ENCODE measurements around the gene NACA2. TPM values are rescaled to one million over a fixed set of nuclear protein-coding genes. Genes with fewer than 3 reads are reported as not detected.
A peak's percentile ranks its signal among the peaks of the same experiment; 100 is the strongest.
"Not testable (repeated sequence)": the region's sequence is repeated elsewhere in the genome, so short reads cannot be mapped to it uniquely, and the experiment has no call there.

NACA2 gene
- total RNA-seq, result 0.60 TPM in 1 of 2 replicates, not detected in the other

GRCh38 chr17:61591018-61591417 lies at the start of gene NACA2:
TSS of gene NACA2 (minus strand) at chr17:61591219. CDS start at chr17:61591180, 39 bp downstream.
- DNase-seq (ENCODE audit: low spot score), result no peak
- Mint-ChIP-seq H3K4me1 (ENCODE audit: low read depth) (no peaks in the 10 kb centered on the region), H3K9me3 (no peaks in the 10 kb centered on the region), H3K4me3 (no peak within 1 kb of the TSS), H3K36me3 (ENCODE audit: low read depth) (no peaks in the 10 kb centered on the region), H3K27ac (no peak within 1 kb of the TSS), H3K27me3 (ENCODE audit: insufficient read depth) (peaks cover under 1% of the 10 kb centered on the region)
- intact Hi-C loops (cut with micrococcal nuclease), result no loop called here

GRCh38 chr17:61639818-61640217 lies 48.8 kb upstream of the NACA2 start:
- H3K4me1 Mint-ChIP-seq (ENCODE audit: low read depth), result no peaks in the 10 kb centered on the region
- intact Hi-C loops (cut with micrococcal nuclease), result loop anchor here (10.0 kb wide), 2 partner anchors 235 to 305 kb away; no protein-coding TSS in a partner anchor
- H3K36me3 Mint-ChIP-seq (ENCODE audit: low read depth), result no peaks in the 10 kb centered on the region
- no peaks in the 10 kb centered on the region for H3K9me3 Mint-ChIP-seq
- no peak for DNase-seq (ENCODE audit: low spot score)
- no peak overlapping the region for H3K4me3 Mint-ChIP-seq
- no peak overlapping the region for H3K27ac Mint-ChIP-seq
- H3K27me3 Mint-ChIP-seq (ENCODE audit: insufficient read depth), result peaks cover 50% of the 10 kb centered on the region

DNA sequence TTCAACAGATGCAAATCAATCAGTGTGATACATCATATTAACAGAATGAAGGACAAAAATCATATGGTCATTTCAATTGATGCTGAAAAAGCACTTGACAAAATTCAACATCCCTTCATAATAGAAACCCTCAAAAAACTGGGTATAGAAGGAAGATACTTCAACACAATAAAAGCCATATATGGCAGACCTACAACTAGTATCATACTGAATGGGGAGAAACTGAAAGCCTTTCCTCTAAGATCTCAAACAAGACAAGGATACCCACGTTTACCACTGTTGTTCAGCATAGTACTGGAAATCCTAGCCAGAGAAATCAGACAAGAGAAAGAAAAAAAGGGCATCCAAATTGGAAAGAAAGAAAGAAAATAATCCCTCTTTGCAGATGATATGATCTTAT lies 47.1 kb upstream of the NACA2 start:
- intact Hi-C loops (cut with micrococcal nuclease), result loop anchor here (10.0 kb wide), 2 partner anchors 233 to 307 kb away; no protein-coding TSS in a partner anchor
- no peak for DNase-seq (ENCODE audit: low spot score)
- Mint-ChIP-seq H3K9me3 (no peaks in the 10 kb centered on the region), H3K36me3 (ENCODE audit: low read depth) (no peaks in the 10 kb centered on the region), H3K27ac (no peak overlapping the region), H3K4me1 (ENCODE audit: low read depth) (no peaks in the 10 kb centered on the region), H3K4me3 (no peak overlapping the region), H3K27me3 (ENCODE audit: insufficient read depth) (peaks cover 51% of the 10 kb centered on the region)

DNA sequence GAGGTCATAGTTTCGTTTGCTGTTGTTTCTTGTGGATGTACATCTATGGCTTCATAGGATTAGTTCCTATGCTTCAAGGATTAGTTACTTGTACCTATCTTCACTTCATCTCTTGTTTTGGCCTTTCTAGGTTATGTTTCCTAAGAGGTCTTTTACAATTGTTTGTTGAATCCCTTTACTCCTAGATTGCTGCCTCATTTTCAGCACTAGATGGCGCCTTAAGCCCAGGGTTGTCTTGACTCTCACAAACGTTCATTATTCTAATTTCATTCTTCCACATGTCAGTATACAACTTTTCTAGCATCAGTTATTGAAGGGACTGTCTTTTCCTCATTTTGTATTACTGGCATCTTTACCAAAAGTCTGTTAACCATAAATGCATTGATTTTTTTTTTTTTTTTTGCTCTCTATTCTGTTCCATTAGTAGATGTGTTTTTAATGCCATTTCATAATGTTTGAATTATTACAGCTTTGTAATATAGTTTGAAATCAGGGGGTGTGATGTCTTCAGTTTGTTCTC lies 45.0 kb upstream of the NACA2 start:
- peak; percentile 35 for DNase-seq (ENCODE audit: low spot score)
- H3K9me3 Mint-ChIP-seq, result no peaks in the 10 kb centered on the region
- H3K4me1 Mint-ChIP-seq (ENCODE audit: low read depth), result no peaks in the 10 kb centered on the region
- intact Hi-C loops (cut with micrococcal nuclease), result loop anchor here (1.0 to 10.0 kb wide), 5 partner anchors 201 to 473 kb away; no protein-coding TSS in a partner anchor
- peaks cover 56% of the 10 kb centered on the region for H3K27me3 Mint-ChIP-seq (ENCODE audit: insufficient read depth)
- H3K4me3 Mint-ChIP-seq, result no peak overlapping the region
- H3K36me3 Mint-ChIP-seq (ENCODE audit: low read depth), result no peaks in the 10 kb centered on the region
- no peak overlapping the region for H3K27ac Mint-ChIP-seq

GRCh38 chr17:61634942-61635538 lies 44.0 kb upstream of the NACA2 start:
- Mint-ChIP-seq H3K27me3 (ENCODE audit: insufficient read depth) (peaks cover 55% of the 10 kb centered on the region), H3K4me3 (no peak overlapping the region), H3K36me3 (ENCODE audit: low read depth) (no peaks in the 10 kb centered on the region), H3K9me3 (no peaks in the 10 kb centered on the region), H3K27ac (no peak overlapping the region), H3K4me1 (ENCODE audit: low read depth) (no peaks in the 10 kb centered on the region)
- DNase-seq (ENCODE audit: low spot score), result no peak
- intact Hi-C loops (cut with micrococcal nuclease), result loop anchor here (10.0 kb wide), 2 partner anchors 230 to 310 kb away; no protein-coding TSS in a partner anchor

- peaks cover 47% of the 10 kb centered on the region for H3K27me3 Mint-ChIP-seq (ENCODE audit: insufficient read depth)
- H3K27ac Mint-ChIP-seq, result no peak overlapping the region
- no peak overlapping the region for H3K4me3 Mint-ChIP-seq
- H3K36me3 Mint-ChIP-seq (ENCODE audit: low read depth), result no peaks in the 10 kb centered on the region
- intact Hi-C loops (cut with micrococcal nuclease), result loop anchor here (10.0 kb wide), 2 partner anchors 229 to 311 kb away; no protein-coding TSS in a partner anchor
- DNase-seq (ENCODE audit: low spot score), result no peak
- H3K9me3 Mint-ChIP-seq, result no peaks in the 10 kb centered on the region
- no peaks in the 10 kb centered on the region for H3K4me1 Mint-ChIP-seq (ENCODE audit: low read depth)
Observed at GRCh38 chr17:61634011-61634539, 43.1 kb upstream of the NACA2 start.

DNA sequence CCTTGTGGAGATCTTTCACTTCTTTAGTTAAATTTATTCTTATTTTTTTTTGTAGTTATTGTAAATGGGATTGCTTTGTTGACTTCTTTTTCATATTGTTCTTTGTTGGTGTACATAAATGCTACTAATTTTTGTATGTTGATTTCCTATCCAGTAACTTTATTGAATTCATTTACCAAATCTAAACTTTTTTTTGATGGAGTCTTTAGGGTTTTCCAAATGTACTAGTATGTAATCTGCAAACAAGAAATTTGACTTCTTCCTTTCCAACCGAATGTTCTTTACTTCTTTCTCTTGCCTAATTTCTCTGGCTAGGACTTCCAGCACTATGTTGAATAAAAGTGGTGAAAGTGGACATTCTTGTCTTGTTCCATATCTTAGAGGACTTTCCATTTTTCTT lies 41.8 kb upstream of the NACA2 start:
- intact Hi-C loops (cut with micrococcal nuclease), result loop anchor here (10.0 kb wide), 2 partner anchors 228 to 312 kb away; no protein-coding TSS in a partner anchor
- no peak overlapping the region for H3K4me3 Mint-ChIP-seq
- no peak overlapping the region for H3K27ac Mint-ChIP-seq
- H3K36me3 Mint-ChIP-seq (ENCODE audit: low read depth), result no peaks in the 10 kb centered on the region
- no peaks in the 10 kb centered on the region for H3K9me3 Mint-ChIP-seq
- DNase-seq (ENCODE audit: low spot score), result no peak
- no peaks in the 10 kb centered on the region for H3K4me1 Mint-ChIP-seq (ENCODE audit: low read depth)
- peaks cover 40% of the 10 kb centered on the region for H3K27me3 Mint-ChIP-seq (ENCODE audit: insufficient read depth)

- intact Hi-C loops (cut with micrococcal nuclease), result loop anchor here (10.0 kb wide), 2 partner anchors 227 to 313 kb away; no protein-coding TSS in a partner anchor
- H3K27me3 Mint-ChIP-seq (ENCODE audit: insufficient read depth), result peaks cover 35% of the 10 kb centered on the region
- H3K4me1 Mint-ChIP-seq (ENCODE audit: low read depth), result no peaks in the 10 kb centered on the region
Observed at GRCh38 chr17:61631800-61632199, 40.8 kb upstream of the NACA2 start.

GRCh38 chr17:61628158-61628557 lies 37.1 kb upstream of the NACA2 start:
- intact Hi-C loops (cut with micrococcal nuclease); H3K27ac Mint-ChIP-seq; H3K4me3 Mint-ChIP-seq; H3K36me3 Mint-ChIP-seq (ENCODE audit: low read depth); H3K4me1 Mint-ChIP-seq (ENCODE audit: low read depth); H3K9me3 Mint-ChIP-seq; DNase-seq (ENCODE audit: low spot score): not testable (repeated sequence)
- peaks cover 36% of the 10 kb centered on the region for H3K27me3 Mint-ChIP-seq (ENCODE audit: insufficient read depth)

More at GRCh38 chr17:61631800-61632199, 40.8 kb upstream of the NACA2 start:
- DNase-seq (ENCODE audit: low spot score), result no peak
- Mint-ChIP-seq H3K36me3 (ENCODE audit: low read depth) (no peaks in the 10 kb centered on the region), H3K9me3 (no peaks in the 10 kb centered on the region), H3K4me3 (no peak overlapping the region), H3K27ac (no peak overlapping the region)

- Mint-ChIP-seq H3K36me3 (ENCODE audit: low read depth) (no peaks in the 10 kb centered on the region), H3K4me3 (no peak overlapping the region), H3K27ac (no peak overlapping the region), H3K9me3 (no peaks in the 10 kb centered on the region), H3K4me1 (ENCODE audit: low read depth) (no peaks in the 10 kb centered on the region), H3K27me3 (ENCODE audit: insufficient read depth) (peaks cover 37% of the 10 kb centered on the region)
- intact Hi-C loops (cut with micrococcal nuclease), result no loop called here
- DNase-seq (ENCODE audit: low spot score), result no peak
Observed at GRCh38 chr17:61627658-61628057, 36.6 kb upstream of the NACA2 start.

DNA sequence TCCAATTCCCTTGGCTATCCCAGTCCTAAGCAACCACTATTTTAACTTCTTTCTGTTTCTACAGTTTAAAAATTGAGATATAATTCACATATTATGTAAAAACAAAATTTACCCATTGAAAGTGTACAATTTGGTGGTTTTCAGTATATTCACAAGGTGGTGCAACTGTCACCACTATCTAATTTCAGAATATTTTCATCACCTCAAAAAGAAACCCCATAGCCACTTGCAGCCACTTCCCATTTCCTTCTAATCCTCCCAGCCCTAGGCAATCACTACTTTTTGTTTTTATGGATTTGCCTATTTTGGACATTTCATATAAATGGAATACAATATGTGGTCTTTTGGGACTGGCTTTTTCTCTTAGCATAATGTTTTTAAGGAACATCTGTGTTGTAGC lies 36.1 kb upstream of the NACA2 start:
- H3K4me3 Mint-ChIP-seq, result no peak overlapping the region
- no peaks in the 10 kb centered on the region for H3K9me3 Mint-ChIP-seq
- no peak for DNase-seq (ENCODE audit: low spot score)
- no peaks in the 10 kb centered on the region for H3K36me3 Mint-ChIP-seq (ENCODE audit: low read depth)
- no peaks in the 10 kb centered on the region for H3K4me1 Mint-ChIP-seq (ENCODE audit: low read depth)
- H3K27ac Mint-ChIP-seq, result no peak overlapping the region
- peaks cover 38% of the 10 kb centered on the region for H3K27me3 Mint-ChIP-seq (ENCODE audit: insufficient read depth)
- intact Hi-C loops (cut with micrococcal nuclease), result no loop called here

GRCh38 chr17:61625564-61625963 lies 34.5 kb upstream of the NACA2 start:
- Mint-ChIP-seq H3K36me3 (ENCODE audit: low read depth) (no peaks in the 10 kb centered on the region), H3K4me3 (no peak overlapping the region), H3K27me3 (ENCODE audit: insufficient read depth) (peaks cover 28% of the 10 kb centered on the region)

DNA sequence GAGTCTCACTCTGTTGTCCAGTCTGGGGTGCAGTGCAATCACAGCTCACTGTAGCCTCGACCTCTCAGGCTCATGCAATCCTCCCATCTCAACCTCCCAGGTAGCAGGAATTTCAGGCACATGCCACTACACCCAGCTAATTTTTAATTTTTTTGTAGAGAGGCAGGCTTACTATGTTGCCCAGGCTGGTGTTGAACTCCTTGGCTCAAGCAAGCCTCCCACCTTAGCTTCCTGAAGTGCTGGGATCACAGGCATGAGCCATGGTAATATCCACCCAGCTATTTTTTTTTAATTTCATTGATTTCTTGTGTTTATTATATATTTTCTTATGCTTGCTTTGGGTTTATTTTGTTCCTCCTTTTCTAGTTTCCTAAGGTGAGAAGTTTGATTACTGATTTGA lies 33.9 kb upstream of the NACA2 start:
- no peak for DNase-seq (ENCODE audit: low spot score)
- no peaks in the 10 kb centered on the region for H3K4me1 Mint-ChIP-seq (ENCODE audit: low read depth)
- H3K9me3 Mint-ChIP-seq, result peaks cover 10% of the 10 kb centered on the region
- intact Hi-C loops (cut with micrococcal nuclease), result no loop called here
- H3K4me3 Mint-ChIP-seq, result no peak overlapping the region
- H3K27ac Mint-ChIP-seq, result no peak overlapping the region
- H3K36me3 Mint-ChIP-seq (ENCODE audit: low read depth), result no peaks in the 10 kb centered on the region
- peaks cover 28% of the 10 kb centered on the region for H3K27me3 Mint-ChIP-seq (ENCODE audit: insufficient read depth)

More at GRCh38 chr17:61625564-61625963, 34.5 kb upstream of the NACA2 start:
- no peak overlapping the region for H3K27ac Mint-ChIP-seq
- intact Hi-C loops (cut with micrococcal nuclease), result no loop called here
- no peaks in the 10 kb centered on the region for H3K4me1 Mint-ChIP-seq (ENCODE audit: low read depth)
- DNase-seq (ENCODE audit: low spot score), result no peak
- peaks cover 8% of the 10 kb centered on the region for H3K9me3 Mint-ChIP-seq
